Measurements from ENCODE around the gene SERGEF. TPM values are rescaled to one million over a fixed set of nuclear protein-coding genes. Genes with fewer than 3 reads are reported as not detected.
"Not testable (repeated sequence)": the region's sequence is repeated elsewhere in the genome, so short reads cannot be mapped to it uniquely, and the experiment has no call there.

SERGEF gene
- total and polyA plus RNA-seq, 7 donors = 24.0 to 50.4 (median 30.7) TPM

DNA sequence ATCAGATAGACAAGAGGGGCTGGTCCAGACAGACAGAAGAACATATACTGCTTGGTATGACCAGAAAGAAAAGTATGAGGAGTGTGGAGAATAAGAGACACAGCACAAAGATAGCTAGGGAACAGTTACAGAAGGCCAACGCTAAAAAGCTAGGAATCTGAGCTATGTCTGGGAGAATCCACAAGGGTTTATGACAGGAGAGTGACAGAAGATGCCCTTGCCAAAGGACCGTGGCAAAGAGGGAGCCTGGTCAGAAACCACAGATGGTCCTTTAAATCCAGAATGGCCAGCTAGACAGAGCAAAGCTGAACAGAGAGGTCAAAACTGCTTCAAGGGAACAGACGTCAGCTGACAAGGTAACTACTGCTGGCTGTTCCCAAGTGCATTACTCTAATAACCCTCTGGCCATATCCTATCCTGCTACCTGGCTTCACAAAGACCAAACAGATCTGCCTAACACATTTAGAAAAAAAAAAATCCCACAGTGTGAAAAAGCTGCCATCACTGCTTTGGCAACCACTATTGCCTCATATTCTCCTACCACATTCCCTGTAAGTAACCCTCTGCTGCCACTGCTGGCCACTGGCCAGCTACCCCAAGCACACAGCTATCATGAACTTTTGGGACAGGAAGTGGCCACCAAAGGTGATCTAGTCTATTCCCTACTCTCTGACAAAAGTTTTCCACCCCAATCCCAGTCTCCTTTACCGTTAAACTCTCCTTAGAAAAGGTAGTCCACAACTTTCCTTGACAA, 7.3 kb downstream of the SERGEF start:
- H3K9me3 ChIP-seq = no peaks in the 10 kb centered on the region
- intact Hi-C loops (cut with DNase I) = no loop called here
- no peak overlapping the region for H3K27ac ChIP-seq
- TF ChIP-seq POLR2AphosphoS5 (IDR thresholded peaks at IDR 0.05) (no peak), POLR2A (IDR thresholded peaks at IDR 0.05) (no peak), EP300 (IDR thresholded peaks at IDR 0.05) (no peak)
- TF ChIP-seq, protein P1, sequence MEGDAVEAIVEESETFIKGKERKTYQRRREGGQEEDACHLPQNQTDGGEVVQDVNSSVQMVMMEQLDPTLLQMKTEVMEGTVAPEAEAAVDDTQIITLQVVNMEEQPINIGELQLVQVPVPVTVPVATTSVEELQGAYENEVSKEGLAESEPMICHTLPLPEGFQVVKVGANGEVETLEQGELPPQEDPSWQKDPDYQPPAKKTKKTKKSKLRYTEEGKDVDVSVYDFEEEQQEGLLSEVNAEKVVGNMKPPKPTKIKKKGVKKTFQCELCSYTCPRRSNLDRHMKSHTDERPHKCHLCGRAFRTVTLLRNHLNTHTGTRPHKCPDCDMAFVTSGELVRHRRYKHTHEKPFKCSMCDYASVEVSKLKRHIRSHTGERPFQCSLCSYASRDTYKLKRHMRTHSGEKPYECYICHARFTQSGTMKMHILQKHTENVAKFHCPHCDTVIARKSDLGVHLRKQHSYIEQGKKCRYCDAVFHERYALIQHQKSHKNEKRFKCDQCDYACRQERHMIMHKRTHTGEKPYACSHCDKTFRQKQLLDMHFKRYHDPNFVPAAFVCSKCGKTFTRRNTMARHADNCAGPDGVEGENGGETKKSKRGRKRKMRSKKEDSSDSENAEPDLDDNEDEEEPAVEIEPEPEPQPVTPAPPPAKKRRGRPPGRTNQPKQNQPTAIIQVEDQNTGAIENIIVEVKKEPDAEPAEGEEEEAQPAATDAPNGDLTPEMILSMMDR (IDR thresholded peaks at IDR 0.05) = no peak
- no peaks in the 10 kb centered on the region for H3K27me3 ChIP-seq
- no peak for DNase-seq
- H3K4me1 ChIP-seq = no peaks in the 10 kb centered on the region
- no peak overlapping the region for H3K4me3 ChIP-seq
- peaks cover 0 to 66% (median 3%) of the 10 kb centered on the region in 4 donors for H3K36me3 ChIP-seq
- WGBS, 2 donors = 91 to 96% methylated on average over 4 of the region's 4 CpGs

DNA sequence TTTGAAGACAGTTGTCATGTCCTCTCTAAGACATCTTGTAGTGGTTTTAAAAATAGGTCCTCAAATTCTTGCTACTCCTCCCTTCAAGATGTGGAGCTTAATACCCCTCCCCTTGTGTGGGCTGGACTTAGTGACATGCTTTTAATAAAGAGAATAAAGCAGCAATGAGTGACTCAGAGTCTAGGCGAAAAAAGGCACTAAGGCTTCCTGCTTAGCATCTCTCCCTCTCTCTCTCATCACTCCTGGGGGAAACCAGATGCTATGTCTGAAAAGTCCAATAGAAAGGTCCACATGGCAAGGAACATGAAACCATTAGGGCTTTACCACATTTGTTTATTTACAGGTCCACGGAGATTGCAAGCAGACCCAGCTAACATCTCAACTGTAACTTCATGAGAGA, 11.7 kb downstream of the SERGEF start:
- TF ChIP-seq, protein P1 (IDR thresholded peaks at IDR 0.05) = no peak
- TF ChIP-seq POLR2A (IDR thresholded peaks at IDR 0.05) (no peak), POLR2AphosphoS5 (IDR thresholded peaks at IDR 0.05) (no peak), EP300 (IDR thresholded peaks at IDR 0.05) (no peak)
- H3K4me3 ChIP-seq = no peak overlapping the region
- peaks cover 0 to 92% (median 5%) of the 10 kb centered on the region in 4 donors for H3K36me3 ChIP-seq
- H3K27me3 ChIP-seq = no peaks in the 10 kb centered on the region
- no peak overlapping the region for H3K27ac ChIP-seq
- intact Hi-C loops (cut with DNase I) = no loop called here
- H3K9me3 ChIP-seq = no peaks in the 10 kb centered on the region
- 81 to 86% methylated on average over 2 of the region's 2 CpGs for WGBS, 2 donors
- DNase-seq = no peak
- no peaks in the 10 kb centered on the region for H3K4me1 ChIP-seq

- no peaks in the 10 kb centered on the region for H3K27me3 ChIP-seq
- no peak overlapping the region for H3K4me3 ChIP-seq
- intact Hi-C loops (cut with DNase I) = no loop called here
- no peak overlapping the region for H3K27ac ChIP-seq
- no peak for DNase-seq
- TF ChIP-seq POLR2A (IDR thresholded peaks at IDR 0.05) = no peak
- no peak for TF ChIP-seq EP300 (IDR thresholded peaks at IDR 0.05)
- TF ChIP-seq POLR2AphosphoS5 (IDR thresholded peaks at IDR 0.05) = no peak
- no peaks in the 10 kb centered on the region for H3K4me1 ChIP-seq
- WGBS, 2 donors = 93 to 97% methylated on average over 1 of the region's 1 CpG
- H3K9me3 ChIP-seq = no peaks in the 10 kb centered on the region
- peaks cover 0 to 92% (median 5%) of the 10 kb centered on the region in 4 donors for H3K36me3 ChIP-seq
These were observed 12.1 kb downstream of the SERGEF start for GRCh38 chr11:18000760-18001159.

- H3K27me3 ChIP-seq, H3K27ac ChIP-seq: not testable (repeated sequence)
- peaks cover 0 to 92% (median 5%) of the 10 kb centered on the region in 4 donors for H3K36me3 ChIP-seq
These were observed 12.7 kb downstream of the SERGEF start for GRCh38 chr11:18000128-18000527.

GRCh38 chr11:17992916-17993315, 19.9 kb downstream of the SERGEF start:
- Histone ChIP-seq H3K27me3 (no peaks in the 10 kb centered on the region), H3K4me3 (no peak overlapping the region), H3K4me1 (no peaks in the 10 kb centered on the region), H3K9me3 (no peaks in the 10 kb centered on the region), H3K36me3 (peaks cover 0 to 46% (median 8%) of the 10 kb centered on the region in 4 donors), H3K27ac (no peak overlapping the region)
- WGBS, 2 donors = 82 to 92% methylated on average over 2 of the region's 2 CpGs
- TF ChIP-seq, protein P1 (IDR thresholded peaks at IDR 0.05) = no peak
- TF ChIP-seq EP300 (IDR thresholded peaks at IDR 0.05) = no peak
- TF ChIP-seq POLR2A (IDR thresholded peaks at IDR 0.05) = no peak
- no peak for TF ChIP-seq POLR2AphosphoS5 (IDR thresholded peaks at IDR 0.05)
- no peak for DNase-seq
- intact Hi-C loops (cut with DNase I) = no loop called here

More at GRCh38 chr11:18000128-18000527, 12.7 kb downstream of the SERGEF start:
- H3K4me3 ChIP-seq; H3K9me3 ChIP-seq; DNase-seq; intact Hi-C loops (cut with DNase I); H3K4me1 ChIP-seq: not testable (repeated sequence)
- 97% methylated on average over 4 of the region's 4 CpGs for WGBS, 2 donors
